Natural killer cell (primary cell): Measurements from ENCODE around the gene AUTS2. TPM values are rescaled to one million over a fixed set of nuclear protein-coding genes. Genes with fewer than 3 reads are reported as not detected.

ENCODE experiments used
- ATAC-seq, 3 donors: fragments of 150-1000 bp in 2 of 3; fragments of 200-7000 bp in 1 of 3; cut with Tn5 transposase; 1 replicate in 1 of 3; 2 replicates in 2 of 3; pipeline ENCODE4 v1.10.0; 2021; ENCODE audit warnings: mild to moderate bottlenecking in 2 of 3, moderate library complexity in 2 of 3
- DNase-seq, 2 donors: peaks; one replicate each; pipeline versions ENCODE4 v3.0.0 to v3.0.0-alpha.2; 2013 to 2021; ENCODE audit warnings: mixed read lengths in 1 of 2
- H3K27ac ChIP-seq: one replicate; pipeline ENCODE4 v1.5.1; 2013; ENCODE audit warnings: mild to moderate bottlenecking, low read length
- H3K27me3 ChIP-seq: one replicate; pipeline ENCODE4 v1.6.1; 2013; ENCODE audit warnings: low read length; ENCODE audit not compliant: control insufficient read depth, insufficient read depth
- H3K36me3 ChIP-seq: one replicate; pipeline ENCODE4 v1.6.1; 2013; ENCODE audit warnings: low read length; ENCODE audit not compliant: control insufficient read depth, insufficient read depth
- H3K4me1 ChIP-seq: one replicate; pipeline ENCODE4 v1.6.1; 2013; ENCODE audit warnings: low read length; ENCODE audit not compliant: control insufficient read depth, insufficient read depth
- H3K4me3 ChIP-seq: one replicate; pipeline ENCODE4 v1.5.1; 2013; ENCODE audit warnings: low read length
- H3K9me3 ChIP-seq: one replicate; pipeline ENCODE4 v1.6.1; 2013; ENCODE audit warnings: low read length; ENCODE audit not compliant: control insufficient read depth, insufficient read depth
- H3K27ac Mint-ChIP-seq, 2 donors: one replicate each; pipeline ENCODE4 v1.8.0; 2022; ENCODE audit warnings: mild to moderate bottlenecking in 2 of 2, mixed read lengths in 2 of 2, moderate library complexity in 1 of 2
- H3K27me3 Mint-ChIP-seq, 2 donors: one replicate each; pipeline ENCODE4 v1.8.0; 2022; ENCODE audit warnings: low read depth in 2 of 2, mixed read lengths in 2 of 2
- H3K36me3 Mint-ChIP-seq: one replicate; pipeline ENCODE4 v1.8.0; 2022; ENCODE audit warnings: mixed read lengths
- H3K4me1 Mint-ChIP-seq, 2 donors: one replicate each; pipeline ENCODE4 v1.8.0; 2022; ENCODE audit warnings: mixed read lengths in 2 of 2
- H3K4me3 Mint-ChIP-seq: one replicate; pipeline ENCODE4 v1.8.0; 2022; ENCODE audit warnings: mild to moderate bottlenecking, moderate library complexity, mixed read lengths
- H3K9me3 Mint-ChIP-seq, 2 donors: one replicate each; pipeline ENCODE4 v1.8.0; 2022; ENCODE audit warnings: mixed read lengths in 2 of 2
- WGBS: methylation state at CpG from one replicate; pipeline ENCODE4 v1.1.7; 2013; ENCODE audit warnings: missing lambda C conversion rate; ENCODE audit not compliant: insufficient coverage; 5-methylcytosine and 5-hydroxymethylcytosine counted together
- intact Hi-C: fragments of 100-400 bp; cut with micrococcal nuclease; formaldehyde crosslinking; loops from one replicate; pipeline ENCODE4 v1.14.2; 2022
- total RNA-seq, 4 donors: library from RNA; stranded (reverse); fragments of 120-200 nt in 1 of 4; gene quantifications; one replicate each; pipeline versions ENCODE4 v1.2.3 to v1.2.4, GENCODE V29; 2013 to 2022
- TF ChIP-seq, protein P1 (sequence below): fragments of 200-600 bp; IDR thresholded peaks from one replicate; pipeline ENCODE4 v1.8.0; 2022; ENCODE audit warnings: antibody characterized with exemption

The AUTS2 gene
- total RNA-seq, 3 donors from 2014 or later (not counting 1 experiment from before 2014, with no cell fraction given), result 147 to 197 (median 155) TPM

- no peak for DNase-seq
Measured at GRCh38 chr7:69681181-69681580, 82.9 kb downstream of the AUTS2 start.

GRCh38 chr7:69682518-69682917 is 84.2 kb downstream of the AUTS2 start:
- TF ChIP-seq, protein P1, sequence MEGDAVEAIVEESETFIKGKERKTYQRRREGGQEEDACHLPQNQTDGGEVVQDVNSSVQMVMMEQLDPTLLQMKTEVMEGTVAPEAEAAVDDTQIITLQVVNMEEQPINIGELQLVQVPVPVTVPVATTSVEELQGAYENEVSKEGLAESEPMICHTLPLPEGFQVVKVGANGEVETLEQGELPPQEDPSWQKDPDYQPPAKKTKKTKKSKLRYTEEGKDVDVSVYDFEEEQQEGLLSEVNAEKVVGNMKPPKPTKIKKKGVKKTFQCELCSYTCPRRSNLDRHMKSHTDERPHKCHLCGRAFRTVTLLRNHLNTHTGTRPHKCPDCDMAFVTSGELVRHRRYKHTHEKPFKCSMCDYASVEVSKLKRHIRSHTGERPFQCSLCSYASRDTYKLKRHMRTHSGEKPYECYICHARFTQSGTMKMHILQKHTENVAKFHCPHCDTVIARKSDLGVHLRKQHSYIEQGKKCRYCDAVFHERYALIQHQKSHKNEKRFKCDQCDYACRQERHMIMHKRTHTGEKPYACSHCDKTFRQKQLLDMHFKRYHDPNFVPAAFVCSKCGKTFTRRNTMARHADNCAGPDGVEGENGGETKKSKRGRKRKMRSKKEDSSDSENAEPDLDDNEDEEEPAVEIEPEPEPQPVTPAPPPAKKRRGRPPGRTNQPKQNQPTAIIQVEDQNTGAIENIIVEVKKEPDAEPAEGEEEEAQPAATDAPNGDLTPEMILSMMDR, result no peak

More at GRCh38 chr7:69681181-69681580, 82.9 kb downstream of the AUTS2 start:
- H3K4me1 ChIP-seq, result peaks cover 7% of the 10 kb centered on the region
- H3K36me3 Mint-ChIP-seq, result no peaks in the 10 kb centered on the region
- intact Hi-C loops, result no loop called here
- H3K9me3 Mint-ChIP-seq, result no peaks in the 10 kb centered on the region
- no peaks in the 10 kb centered on the region for H3K27me3 ChIP-seq
- no peak for ATAC-seq
- H3K4me3 ChIP-seq, result no peak overlapping the region
- H3K27ac ChIP-seq, result no peak overlapping the region
- no peak overlapping the region for H3K4me3 Mint-ChIP-seq
- no peaks in the 10 kb centered on the region for H3K27me3 Mint-ChIP-seq
- WGBS, result 93% methylated on average over 2 of the region's 3 CpGs
- TF ChIP-seq, protein P1, result no peak
- H3K9me3 ChIP-seq, result no peaks in the 10 kb centered on the region
- H3K36me3 ChIP-seq, result no peaks in the 10 kb centered on the region
- H3K4me1 Mint-ChIP-seq, result peaks cover 36 to 42% of the 10 kb centered on the region in 2 donors
- H3K27ac Mint-ChIP-seq, result no peak overlapping the region

DNA sequence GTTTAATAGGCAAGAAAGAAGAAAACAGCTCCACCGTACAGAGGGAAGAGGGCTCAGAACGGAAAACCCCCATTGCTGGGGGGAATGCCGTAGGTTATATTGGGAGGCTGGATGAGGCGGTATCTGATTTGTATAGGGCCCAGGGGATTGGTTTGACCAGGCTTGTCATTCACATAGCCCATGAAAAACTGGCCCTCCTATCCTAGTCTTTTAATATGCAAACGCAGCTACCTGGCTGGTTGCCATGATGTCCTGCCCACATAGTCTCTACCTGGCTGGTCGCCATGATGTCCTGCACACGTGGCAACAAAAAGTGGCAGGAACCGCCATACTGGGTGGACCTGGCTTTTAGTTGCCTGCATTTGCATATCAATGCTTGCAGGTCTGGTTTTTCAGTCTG is 84.7 kb downstream of the AUTS2 start:
- Mint-ChIP-seq H3K27me3 (no peaks in the 10 kb centered on the region), H3K27ac (peak overlapping the region in 1 of 2 donors; percentile 54), H3K4me1 (peaks cover 27 to 35% of the 10 kb centered on the region in 2 donors), H3K36me3 (no peaks in the 10 kb centered on the region), H3K9me3 (no peaks in the 10 kb centered on the region), H3K4me3 (no peak overlapping the region)
- H3K9me3 ChIP-seq, result no peaks in the 10 kb centered on the region
- H3K27ac ChIP-seq, result no peak overlapping the region
- H3K4me3 ChIP-seq, result no peak overlapping the region
- ATAC-seq (no peak), DNase-seq (no peak)
- peaks cover 7% of the 10 kb centered on the region for H3K4me1 ChIP-seq
- intact Hi-C loops, result no loop called here
- TF ChIP-seq, protein P1, result no peak
- no peaks in the 10 kb centered on the region for H3K36me3 ChIP-seq
- no peaks in the 10 kb centered on the region for H3K27me3 ChIP-seq
- WGBS, result 97% methylated on average over 8 of the region's 8 CpGs

More at GRCh38 chr7:69682518-69682917, 84.2 kb downstream of the AUTS2 start:
- Mint-ChIP-seq H3K36me3 (no peaks in the 10 kb centered on the region), H3K4me3 (no peak overlapping the region), H3K27ac (peak overlapping the region in 1 of 2 donors; percentile 54), H3K4me1 (peaks cover 31 to 37% of the 10 kb centered on the region in 2 donors), H3K9me3 (no peaks in the 10 kb centered on the region), H3K27me3 (no peaks in the 10 kb centered on the region)
- Histone ChIP-seq H3K9me3 (no peaks in the 10 kb centered on the region), H3K4me1 (peaks cover 7% of the 10 kb centered on the region), H3K27me3 (no peaks in the 10 kb centered on the region), H3K27ac (no peak overlapping the region), H3K4me3 (no peak overlapping the region), H3K36me3 (no peaks in the 10 kb centered on the region)
- ATAC-seq (no peak), DNase-seq (no peak)
- WGBS, result 85% methylated on average over 4 of the region's 4 CpGs
- intact Hi-C loops, result no loop called here
